Heart left ventricle (tissue), 16 donors: Measurements from ENCODE around the gene SOX6. TPM values are rescaled to one million over a fixed set of nuclear protein-coding genes. Genes with fewer than 3 reads are reported as not detected.

Experiments used
- ATAC-seq, 4 donors: fragments of 200-7000 bp; cut with Tn5 transposase; one replicate each; pipeline ENCODE4 v1.9.1; 2020 to 2022; ENCODE audit warnings: moderate library complexity in 4 of 4, mild to moderate bottlenecking in 3 of 4, moderate number of reproducible peaks in 1 of 4
- DNase-seq, 5 donors: peaks; one replicate each; pipeline ENCODE4 v3.0.0-alpha.2; 2020
- H3K27ac ChIP-seq, 12 donors: fragments of 200-600 bp; sonication (generic) in 4 of 12; one replicate each; pipeline versions ENCODE4 v1.5.0 to v1.8.0; 2016 to 2022; ENCODE audit warnings: mild to moderate bottlenecking in 2 of 12
- H3K27me3 ChIP-seq, 9 donors: fragments of 200-600 bp; sonication (generic) in 2 of 9; one replicate each; pipeline versions ENCODE4 v1.5.1 to v1.8.0; 2016 to 2022; ENCODE audit warnings: mild to moderate bottlenecking in 3 of 9
- H3K36me3 ChIP-seq, 9 donors: fragments of 200-600 bp; sonication (generic) in 2 of 9; one replicate each; pipeline versions ENCODE4 v1.5.0 to v1.8.0; 2018 to 2022; ENCODE audit warnings: mild to moderate bottlenecking in 2 of 9
- H3K4me1 ChIP-seq, 12 donors: fragments of 200-600 bp; sonication (generic) in 4 of 12; one replicate each; pipeline versions ENCODE4 v1.5.0 to v1.8.0; 2016 to 2022; ENCODE audit warnings: mild to moderate bottlenecking in 3 of 12
- H3K4me3 ChIP-seq, 12 donors: fragments of 200-600 bp; sonication (generic) in 4 of 12; one replicate each; pipeline versions ENCODE4 v1.5.0 to v1.8.0; 2017 to 2022; ENCODE audit warnings: mild to moderate bottlenecking in 9 of 12, moderate library complexity in 4 of 12
- H3K9me3 ChIP-seq, 12 donors: fragments of 200-600 bp; sonication (generic) in 4 of 12; one replicate each; pipeline versions ENCODE4 v1.5.0 to v1.8.0; 2016 to 2022; ENCODE audit warnings: mild to moderate bottlenecking in 1 of 12
- CTCF ChIP-seq, 12 donors: fragments of 200-600 bp; sonication (generic) in 4 of 12; IDR thresholded peaks; one replicate each; pipeline versions ENCODE4 v1.5.0 to v1.8.0; 2018 to 2022; ENCODE audit warnings: antibody characterized with exemption in 12 of 12, mild to moderate bottlenecking in 5 of 12
- POLR2A ChIP-seq, 2 donors: fragments of 450-650 bp; IDR thresholded peaks; one replicate each; pipeline ENCODE4 v1.6.1; 2017; ENCODE audit warnings: antibody characterized with exemption in 2 of 2, mild to moderate bottlenecking in 2 of 2, moderate library complexity in 2 of 2
- WGBS, 4 donors: extraction: QIAGEN DNeasy Blood & Tissue Kit in 2 of 4; methylation state at CpG; one replicate each; pipeline versions ENCODE4 v1.1.5 to v1.1.7; 2013 to 2018; 5-methylcytosine and 5-hydroxymethylcytosine counted together
- intact Hi-C, 10 donors: fragments of 100-400 bp; cut with DNase I; formaldehyde crosslinking; loops; one replicate each; pipeline versions ENCODE4 v1.11.1 to v1.14.2; 2022
- polyA plus RNA-seq, 2 donors: library from polyadenylated mRNA; stranded (reverse); fragments of 200-250 nt; gene quantifications; one replicate each; pipeline ENCODE4 v1.2.3, GENCODE V29; 2013
- total RNA-seq, 9 donors: library from RNA; depleted of rRNA in 2 of 9; stranded (reverse); fragments of >200 nt in 2 of 9; fragmentation: NEBNext Ultra II Directional in 3 of 9; extraction: Animal tissue kit (Norgen Biotek cat#: 25700) in 3 of 9; gene quantifications; one replicate each; pipeline versions ENCODE4 v1.1.0 to v1.2.4, GENCODE V29; 2016 to 2023
- donor health status: ischemic (EF 13 %, LVEDD 7.1; RV severe dilation, severe dysfunction).
- donor health status: healthy with polysubstance abuse.
- donor health status: DM: no; HTN: yes; CAD: no.
- donor health status: DM: no; HTN: no; CAD: no.
- donor health status: ischemic (EF 25% LVEDD 6.9; RV normal size, moderate dysfunction).
- donor health status: ischemic (EF 25% LVEDD 5.7; RV mildly dilated, moderate dysfunction).
- donor health status: healthy.
- donor health status: DM: yes; HTN: yes; CAD: no.
- donor health status: ischemic (EF 35%, LVEDD 5.7; RV mildly dilated, moderate dysfunction).
- donor health status: nonischemic (EF 11% LVEDD 7.7; RV severe dilation, severe dysfunction).
- donor health status: DM: yes; HTN: yes; CAD: no.
- donor health status: PGD.
- donor health status: ischemic (EF 29% LVEDD 5.4; RV normal size, mild dysfunction).
- donor health status: nonischemic (EF 23%, LVEDD 6.1; RV moderate dilation, normal function).

SOX6 gene
- total and polyA plus RNA-seq, 11 donors: 1.5 to 39.6 (median 15.6) TPM

DNA sequence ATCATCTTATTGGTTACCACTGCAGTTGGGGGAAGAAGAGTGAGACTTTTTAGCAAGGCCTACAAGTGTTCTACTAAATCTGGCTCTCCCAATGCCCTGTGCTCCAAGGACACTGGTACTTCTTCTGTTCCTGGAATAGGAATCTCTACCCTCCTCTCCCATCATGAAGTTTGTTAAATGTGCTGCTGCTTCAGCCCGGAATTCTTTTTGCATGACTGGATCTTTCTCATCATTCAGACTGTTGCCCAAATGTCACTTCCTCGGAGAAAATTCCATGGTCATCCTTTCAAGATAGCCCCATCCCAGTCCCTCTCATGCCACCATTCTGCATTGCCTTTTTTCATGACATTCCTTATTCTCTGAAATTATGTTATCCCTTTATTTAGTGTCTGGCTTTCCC, 400.8 kb downstream of the SOX6 start:
- H3K27me3 ChIP-seq: no peaks in the 10 kb centered on the region
- H3K4me1 ChIP-seq: peaks cover 0 to 9% (median 5%) of the 10 kb centered on the region in 12 donors
- H3K9me3 ChIP-seq: no peaks in the 10 kb centered on the region
- DNase-seq: no peak
- 44 to 91% (median 59%) methylated on average over 2 of the region's 2 CpGs for WGBS, 4 donors
- TF ChIP-seq CTCF (IDR thresholded peaks at IDR 0.05) (no peak), POLR2A (IDR thresholded peaks at IDR 0.05) (no peak)
- no peak overlapping the region for H3K27ac ChIP-seq
- no peak for ATAC-seq
- intact Hi-C loops: no loop called here
- no peaks in the 10 kb centered on the region for H3K36me3 ChIP-seq
- no peak overlapping the region for H3K4me3 ChIP-seq

DNA sequence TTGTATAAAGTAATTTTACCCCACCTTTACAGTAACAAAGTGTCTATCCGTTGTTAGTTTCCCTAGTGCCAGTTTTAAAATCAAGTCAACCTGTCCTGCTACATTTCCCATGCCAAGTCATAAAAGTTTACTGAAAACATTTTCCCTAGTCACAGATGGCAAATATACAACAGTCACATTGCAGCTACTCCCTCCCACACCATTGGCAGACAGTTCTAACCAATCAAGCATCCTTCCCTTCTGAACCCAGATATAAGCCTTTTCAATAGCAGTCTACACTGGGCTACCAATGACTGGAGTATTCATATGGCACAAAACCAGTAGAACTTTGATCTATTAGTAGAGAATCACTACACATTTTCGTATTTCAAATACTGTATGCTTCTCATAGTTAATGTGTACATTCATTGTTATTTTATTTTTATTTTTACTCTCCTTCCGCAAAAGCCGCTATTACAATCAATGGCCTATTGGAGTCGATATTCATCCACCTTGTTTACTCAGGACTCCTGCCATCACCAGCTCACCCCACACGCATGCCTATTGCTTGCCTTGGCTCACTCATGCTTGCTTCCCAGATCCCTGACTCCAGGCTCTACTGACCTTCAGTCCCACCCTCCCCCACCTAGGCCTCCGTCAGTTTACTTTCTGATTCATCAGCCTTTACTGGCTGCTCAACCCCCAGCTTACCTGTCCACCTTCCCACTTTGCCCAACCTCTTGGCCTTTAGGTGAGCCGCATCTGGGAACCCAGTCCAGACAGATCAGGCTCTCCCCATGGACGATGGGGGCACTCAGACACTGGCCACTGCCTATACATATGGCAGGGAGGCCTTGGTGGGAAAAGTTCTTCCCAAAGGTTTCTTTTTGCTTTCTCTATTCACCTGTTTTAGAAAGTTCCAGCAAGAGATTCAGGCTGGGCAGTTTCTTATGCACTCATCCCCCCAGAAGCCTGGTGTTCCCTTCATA, 408.4 kb downstream of the SOX6 start:
- Histone ChIP-seq H3K36me3 (no peaks in the 10 kb centered on the region), H3K9me3 (peaks cover 0 to 17% (median 9%) of the 10 kb centered on the region in 12 donors), H3K4me3 (no peak overlapping the region), H3K4me1 (peaks cover 0 to 5% (median 0%) of the 10 kb centered on the region in 12 donors), H3K27ac (no peak overlapping the region), H3K27me3 (no peaks in the 10 kb centered on the region)
- DNase-seq (no peak), ATAC-seq (no peak)
- WGBS, 4 donors: 93 to 97% (median 95%) methylated on average over 9 of the region's 9 CpGs
- intact Hi-C loops: loop anchor here in 1 of 10 donors (10.0 kb wide), 1 partner anchor 657 kb away; no protein-coding TSS in a partner anchor
- no peak for TF ChIP-seq CTCF (IDR thresholded peaks at IDR 0.05)
- no peak for TF ChIP-seq POLR2A (IDR thresholded peaks at IDR 0.05)

DNA sequence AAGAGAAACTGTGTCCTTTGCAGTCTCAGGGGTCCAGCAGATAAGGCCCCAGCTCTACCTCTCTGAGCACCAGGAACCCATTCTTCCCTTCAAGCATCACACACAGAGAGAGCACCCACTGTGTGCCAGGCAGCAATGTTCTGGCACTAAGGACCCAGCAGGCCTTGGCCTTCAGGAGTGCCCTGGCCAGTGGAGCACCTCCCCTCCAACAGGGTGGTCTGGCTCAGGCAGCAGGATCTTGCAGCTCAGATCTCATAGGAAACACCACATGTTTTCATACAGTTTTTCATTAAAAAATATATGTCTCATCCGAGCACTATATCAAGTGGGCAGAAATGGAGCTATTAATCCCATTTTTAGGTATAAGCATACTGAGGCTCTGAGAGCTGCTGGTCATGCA, 410.6 kb downstream of the SOX6 start:
- no peak for ATAC-seq
- H3K27me3 ChIP-seq: no peaks in the 10 kb centered on the region
- peaks cover 0 to 17% (median 9%) of the 10 kb centered on the region in 12 donors for H3K9me3 ChIP-seq
- no peaks in the 10 kb centered on the region for H3K36me3 ChIP-seq
- no peak overlapping the region for H3K27ac ChIP-seq
- peaks cover 0 to 6% (median 0%) of the 10 kb centered on the region in 12 donors for H3K4me1 ChIP-seq
- TF ChIP-seq POLR2A (IDR thresholded peaks at IDR 0.05) (no peak), CTCF (IDR thresholded peaks at IDR 0.05) (no peak)
- H3K4me3 ChIP-seq: no peak overlapping the region
- no peak for DNase-seq
- intact Hi-C loops: loop anchor here in 1 of 10 donors (10.0 kb wide), 1 partner anchor 659 kb away; no protein-coding TSS in a partner anchor
- 91 to 100% (median 99%) methylated on average over 1 of the region's 1 CpG for WGBS, 4 donors

DNA sequence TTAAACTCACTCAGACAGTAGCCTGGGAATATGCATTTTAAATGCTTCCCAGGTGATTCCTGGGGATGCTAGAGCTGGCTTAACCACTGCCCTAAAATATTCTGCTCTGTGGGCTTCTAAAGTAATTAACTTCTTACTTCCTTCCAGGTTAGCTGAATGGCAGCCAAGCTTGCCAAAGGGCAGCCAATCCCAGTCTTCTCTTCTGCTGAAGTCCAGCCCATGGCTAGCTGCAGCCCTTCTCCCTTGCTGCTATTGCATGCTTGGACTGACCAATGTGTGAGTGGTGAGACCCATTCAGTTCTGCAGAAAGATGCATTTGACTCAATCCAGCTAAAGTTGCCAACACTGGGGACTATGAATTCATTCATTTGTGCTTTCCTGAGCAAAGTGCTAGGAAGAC, 411.9 kb downstream of the SOX6 start:
- intact Hi-C loops: loop anchor here in 4 of 10 donors (5.0 to 10.0 kb wide), 2 partner anchors 660 to 668 kb away; no protein-coding TSS in a partner anchor
- peaks cover 0 to 6% (median 0%) of the 10 kb centered on the region in 12 donors for H3K4me1 ChIP-seq
- ATAC-seq (no peak), DNase-seq (no peak)
- no peak overlapping the region for H3K27ac ChIP-seq
- no peak for TF ChIP-seq POLR2A (IDR thresholded peaks at IDR 0.05)
- TF ChIP-seq CTCF (IDR thresholded peaks at IDR 0.05): no peak
- no peaks in the 10 kb centered on the region for H3K36me3 ChIP-seq
- H3K27me3 ChIP-seq: no peaks in the 10 kb centered on the region
- H3K9me3 ChIP-seq: peaks cover 0 to 17% (median 9%) of the 10 kb centered on the region in 12 donors
- no peak overlapping the region for H3K4me3 ChIP-seq
